GM13977 (cell line): ENCODE results near the gene MEG3.

ENCODE experiments used
- DNase-seq: peaks from one replicate; pipeline ENCODE4 v3.0.0; 2012; ENCODE audit warnings: low spot score
- CTCF ChIP-seq: IDR thresholded peaks from 2 replicates; pipeline ENCODE4 v1.5.1; 2012; ENCODE audit warnings: mild to moderate bottlenecking, control low read depth; ENCODE audit not compliant: insufficient read depth; ENCODE audit errors: extremely low read depth, missing control alignments
- in situ Hi-C: fragments of 300-500 bp; cut with MboI; formaldehyde crosslinking; loops from one replicate; pipeline ENCODE4 v1.12.0; 2022; ENCODE audit warnings: low sequenced_read_pairs, low pct_unique_long_range_greater_than_20kb, mixed read lengths, inconsistent platforms; ENCODE audit not compliant: unreplicated experiment

MEG3 gene

DNA sequence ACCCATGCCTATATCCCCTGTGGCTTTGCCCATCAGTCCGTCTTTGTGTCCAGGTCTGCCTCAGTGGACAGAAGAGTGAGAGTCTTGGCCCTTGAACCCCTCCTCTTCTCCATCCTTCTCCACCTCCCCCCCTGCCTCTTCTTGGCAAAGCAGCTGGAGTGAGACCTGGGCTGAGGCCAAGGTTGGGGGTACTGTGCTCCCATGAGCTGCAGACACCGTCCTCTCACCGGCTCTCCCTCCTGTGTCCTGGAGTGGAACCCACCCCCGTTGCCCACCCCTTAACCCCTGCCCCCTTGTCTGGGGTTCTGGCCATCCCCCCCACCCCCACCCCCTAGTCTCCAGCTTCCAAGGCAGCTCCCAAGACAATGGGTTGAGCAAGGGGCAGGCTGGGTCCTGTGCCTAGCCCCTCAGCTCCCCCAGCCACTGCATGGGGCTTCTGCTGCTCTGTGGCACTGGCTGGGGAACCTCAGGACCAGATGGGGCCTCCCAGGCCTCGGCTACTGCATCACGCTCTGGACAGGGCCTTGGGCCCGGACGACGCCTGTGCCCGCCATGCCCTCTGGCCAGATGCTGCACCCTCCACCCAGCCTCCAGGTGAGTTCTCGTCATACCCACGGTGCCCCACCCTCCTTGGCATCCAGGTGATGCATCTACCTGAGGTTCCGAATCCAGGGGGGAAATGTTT is 41.9 kb downstream of the MEG3 start:
- no peak for TF ChIP-seq CTCF
- in situ Hi-C loops, result loop anchor here (25.0 kb wide), 1 partner anchor 770 kb away; no protein-coding TSS in a partner anchor

GRCh38 chr14:100868621-100869370 is 42.9 kb downstream of the MEG3 start:
- in situ Hi-C loops, result loop anchor here (25.0 kb wide), 1 partner anchor 769 kb away; no protein-coding TSS in a partner anchor

More for the DNA sequence above, 41.9 kb downstream of the MEG3 start:
- no peak for DNase-seq

DNA sequence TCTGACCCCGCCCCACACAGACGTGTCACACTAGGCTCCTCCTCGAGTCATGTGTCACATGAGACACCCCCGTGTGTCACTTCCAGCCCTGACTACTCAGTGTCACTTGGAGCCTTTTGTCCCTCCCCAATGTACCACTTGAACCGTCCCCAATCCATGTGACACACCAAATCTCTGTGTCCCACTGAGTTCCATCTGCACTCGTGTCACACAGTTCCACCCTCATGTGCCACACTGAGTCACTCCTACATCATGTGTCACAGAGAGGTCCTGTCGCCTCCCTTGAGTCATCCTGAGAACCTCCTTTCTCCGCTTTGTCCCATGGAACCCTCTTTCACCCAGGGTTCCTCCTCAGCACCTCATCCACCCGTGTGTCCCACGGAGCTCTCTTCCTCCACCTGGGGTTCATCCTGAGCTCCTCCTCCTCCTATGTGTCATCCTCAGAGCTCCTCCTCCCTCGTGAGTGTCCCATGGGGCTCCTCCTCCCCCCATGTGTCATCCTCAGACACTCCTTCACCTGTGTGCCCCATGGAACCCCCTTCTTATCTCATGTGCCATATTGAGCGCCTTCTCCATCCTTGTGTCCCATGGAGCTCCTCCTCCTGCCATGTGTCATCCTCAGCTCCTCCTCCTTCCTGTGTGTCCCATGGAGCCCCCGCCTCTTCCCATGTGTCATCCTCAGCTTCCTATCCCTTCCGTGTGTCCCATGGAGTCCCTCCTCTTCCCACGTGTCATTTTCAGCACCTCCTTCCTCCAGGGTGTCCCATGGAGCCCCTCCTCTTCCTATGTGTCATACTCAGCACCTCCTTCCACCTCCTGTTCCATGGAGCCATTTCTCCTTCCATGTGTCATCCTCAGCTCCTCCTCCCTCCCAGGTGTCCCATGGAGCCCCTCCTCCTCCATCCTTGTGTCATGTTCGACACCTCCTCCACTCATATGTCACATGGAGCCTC is 45.6 kb downstream of the MEG3 start:
- DNase-seq, result no peak
- in situ Hi-C loops, result loop anchor here (25.0 kb wide), 1 partner anchor 766 kb away; no protein-coding TSS in a partner anchor
- TF ChIP-seq CTCF, result no peak

More at GRCh38 chr14:100868621-100869370, 42.9 kb downstream of the MEG3 start:
- no peak for DNase-seq
- TF ChIP-seq CTCF, result no peak

DNA sequence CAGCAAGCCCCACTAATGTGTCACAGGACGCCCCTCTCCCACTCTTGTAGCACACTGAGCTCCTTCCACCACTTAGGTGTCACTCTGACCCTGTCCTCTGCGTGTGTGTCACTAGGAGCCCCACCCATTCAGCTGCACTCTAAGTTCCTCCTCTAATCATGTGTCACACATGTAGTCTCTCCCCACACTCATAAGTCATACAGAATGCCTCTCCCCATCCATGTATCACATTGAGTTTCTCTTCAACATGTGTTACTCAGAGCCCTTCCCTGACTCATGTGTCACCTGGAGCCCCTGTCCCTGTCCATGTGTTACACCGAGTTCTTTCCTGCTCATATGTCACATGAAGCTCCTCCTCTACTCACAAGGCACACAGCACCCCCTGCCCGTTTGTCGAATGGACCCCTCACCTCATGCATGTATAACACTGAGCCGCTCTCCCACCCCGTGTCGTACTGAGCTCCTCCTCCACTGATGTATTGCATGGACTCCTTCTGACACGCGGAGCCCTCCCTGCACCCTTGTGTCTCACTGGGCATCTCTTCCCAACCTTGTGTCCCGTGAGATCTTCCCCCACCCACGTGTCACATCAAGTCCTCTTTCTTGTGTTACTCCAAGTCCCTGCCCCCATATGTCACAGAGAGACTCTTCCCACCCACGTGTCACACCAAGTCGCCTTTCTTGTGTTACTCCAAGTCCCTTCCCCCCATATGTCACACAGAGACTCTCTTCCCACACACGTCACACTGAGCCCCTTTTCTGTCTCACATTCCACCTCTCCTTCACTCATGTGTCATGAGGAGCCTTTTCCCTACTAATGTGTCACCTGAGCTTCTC is 46.6 kb downstream of the MEG3 start:
- TF ChIP-seq CTCF, result no peak
- DNase-seq, result no peak
- in situ Hi-C loops, result loop anchor here (25.0 kb wide), 1 partner anchor 765 kb away; no protein-coding TSS in a partner anchor

DNA sequence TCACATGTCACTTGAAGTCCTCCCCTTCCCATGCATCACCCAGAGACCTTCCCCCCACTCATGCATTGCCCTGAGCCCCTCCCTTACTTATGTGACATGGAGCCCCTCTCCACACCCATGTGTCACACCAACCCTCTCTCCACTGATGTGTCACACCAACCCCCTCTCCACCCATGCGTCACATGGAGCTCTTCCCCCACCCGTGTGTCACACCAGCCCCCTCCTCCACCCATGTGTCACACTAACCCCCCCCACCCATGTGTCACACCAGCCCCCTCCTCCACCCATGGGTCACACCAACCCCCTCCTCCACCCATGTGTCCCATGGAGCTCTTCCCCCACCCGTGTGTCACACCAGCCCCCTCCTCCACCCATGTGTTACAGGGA is 47.2 kb downstream of the MEG3 start:
- no peak for DNase-seq
- in situ Hi-C loops, result loop anchor here (25.0 kb wide), 1 partner anchor 764 kb away; no protein-coding TSS in a partner anchor
- TF ChIP-seq CTCF, result no peak

DNA sequence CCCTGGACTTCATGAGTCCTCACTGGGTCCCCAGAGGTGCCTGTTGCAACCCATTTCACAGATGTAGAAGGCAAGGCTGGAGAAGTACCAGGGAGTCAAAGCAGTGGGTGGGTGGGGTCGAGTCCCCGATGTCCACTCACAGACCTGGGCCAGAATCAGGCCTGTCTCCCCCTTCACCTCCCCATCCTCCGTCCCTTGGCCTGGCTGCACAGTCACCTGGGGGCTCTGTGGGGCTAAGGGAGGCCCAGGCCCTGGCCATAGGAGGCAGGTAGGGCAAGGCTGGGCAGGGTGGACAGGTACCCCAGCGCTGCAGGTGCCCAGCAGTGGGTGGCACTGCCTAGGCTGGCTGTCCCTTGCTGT is 48.1 kb downstream of the MEG3 start:
- TF ChIP-seq CTCF, result no peak
- no peak for DNase-seq
- in situ Hi-C loops, result loop anchor here (25.0 kb wide), 1 partner anchor 763 kb away; no protein-coding TSS in a partner anchor
